K562 (cell line): ENCODE data around the gene KHSRP. TPM values are rescaled to one million over a fixed set of nuclear protein-coding genes. Genes with fewer than 3 reads are reported as not detected.

Experiments
- ATAC-seq: fragments of 200-7000 bp; cut with Tn5 transposase; 3 replicates; pipeline ENCODE4 v1.9.1; 2020; ENCODE audit warnings: moderate library complexity
- BruUV-seq: library from RNA; stranded (reverse); fragments of 400-500 nt; replicated peaks from 2 replicates; lab custom pipeline; 2021; lab: Mats Ljungman, UMichigan
- CTCF ChIA-PET: fragments of 300-600 bp; formaldehyde crosslinking; extraction: SDS; loops from one replicate; lab custom pipeline; 2021; ENCODE audit warnings: low intra/inter-chr PET ratio; lab: Yijun Ruan, JAX
- POLR2A ChIA-PET: fragments of 300-600, 350-650 bp; sonication (Branson Sonifier 250); formaldehyde crosslinking; extraction: SDS; loops from one replicate; lab custom pipeline; 2021; ENCODE audit warnings: antibody characterized with exemption, inconsistent platforms; lab: Yijun Ruan, JAX
- DNase-seq, 4 experiments: peaks; one replicate each; pipeline versions ENCODE4 v3.0.0 to v3.0.0-alpha.2; 2011 to 2018; ENCODE audit warnings: low spot score in 3 of 4, mixed read lengths in 3 of 4; ENCODE audit errors: extremely low read depth in 1 of 4
- FAIRE-seq: peaks from 2 replicates; lab custom pipeline; 2011; peaks lifted over from hg19 to GRCh38; lab: Jason Lieb, UNC
- H2AFZ ChIP-seq: 2 replicates; pipeline ENCODE4 v1.6.0; 2011; ENCODE audit warnings: low read depth, low read length, control low read depth, inconsistent platforms
- H3K27ac ChIP-seq: fragments of 200-600 bp; 3 replicates; pipeline ENCODE4 v1.8.0; 2011; ENCODE audit warnings: low read depth, mild to moderate bottlenecking, control low read depth, inconsistent platforms, low read length, moderate library complexity, mixed read lengths; ENCODE audit errors: extremely low read depth
- H3K27me3 ChIP-seq, 2 experiments: fragments of 300-600 bp in 1 of 2; 2 replicates in 1 of 2; 3 replicates in 1 of 2; pipeline versions ENCODE4 v1.6.0 to v1.8.0; 2011; ENCODE audit warnings: inconsistent platforms in 2 of 2, low read length in 2 of 2, mild to moderate bottlenecking in 1 of 2, mixed read lengths in 1 of 2, moderate library complexity in 1 of 2; ENCODE audit not compliant: control insufficient read depth in 2 of 2, insufficient read depth in 2 of 2
- H3K36me3 ChIP-seq: fragments of 300-600 bp; 3 replicates; pipeline ENCODE4 v1.8.0; 2011; ENCODE audit warnings: mild to moderate bottlenecking, low read length, inconsistent platforms; ENCODE audit not compliant: control insufficient read depth, insufficient read depth
- H3K4me1 ChIP-seq, 2 experiments: fragments of 200-600 bp in 1 of 2; replicated peaks in 1 of 2; 2 replicates in 1 of 2; 3 replicates in 1 of 2; pipeline versions ENCODE4 v1.5.1 to v1.8.0; 2011; ENCODE audit warnings: inconsistent platforms in 2 of 2, low read length in 2 of 2, mild to moderate bottlenecking in 1 of 2, mixed read lengths in 1 of 2, moderate library complexity in 1 of 2; ENCODE audit not compliant: control insufficient read depth in 2 of 2, insufficient read depth in 2 of 2
- H3K4me2 ChIP-seq: 2 replicates; pipeline ENCODE4 v1.6.1; 2011; ENCODE audit warnings: low read length, control low read depth, inconsistent platforms, mixed read lengths; ENCODE audit not compliant: insufficient read depth
- H3K4me3 ChIP-seq: fragments of 200-600 bp; sonication (generic), shearing (Covaris generic); 2 replicates; pipeline ENCODE4 v1.5.1; 2016; ENCODE audit warnings: control low read depth, inconsistent platforms
- H3K79me2 ChIP-seq: fragments of 200-600 bp; 3 replicates; pipeline ENCODE4 v1.8.0; 2011; ENCODE audit warnings: low read length, inconsistent platforms; ENCODE audit not compliant: control insufficient read depth, insufficient read depth
- H3K9ac ChIP-seq, 2 experiments: 2 replicates each; pipeline versions ENCODE4 v1.6.0 to v1.6.1; 2011; ENCODE audit warnings: low read depth in 2 of 2, low read length in 2 of 2, control low read depth in 1 of 2, inconsistent platforms in 1 of 2, mild to moderate bottlenecking in 1 of 2, mixed read lengths in 1 of 2; ENCODE audit not compliant: insufficient read depth in 1 of 2
- H3K9me1 ChIP-seq: one replicate; pipeline ENCODE4 v1.6.0; 2011; ENCODE audit warnings: inconsistent platforms, mild to moderate bottlenecking, low read length, moderate library complexity; ENCODE audit not compliant: control insufficient read depth, insufficient read depth
- H3K9me3 ChIP-seq: replicated peaks from 2 replicates; pipeline ENCODE4 v1.5.1; 2011; ENCODE audit warnings: low read depth, low read length, inconsistent platforms; ENCODE audit not compliant: control insufficient read depth, insufficient read depth
- H4K20me1 ChIP-seq: replicated peaks from 2 replicates; pipeline ENCODE4 v1.6.1; 2011; ENCODE audit warnings: low read length, inconsistent platforms, mixed read lengths; ENCODE audit not compliant: control insufficient read depth, insufficient read depth
- BHLHE40 ChIP-seq: IDR thresholded peaks from 2 replicates; pipeline ENCODE4 v1.6.1; 2011; ENCODE audit warnings: low read length, improper control_type of control experiment
- ESRRB ChIP-seq: fragments of 250-450 bp; sonication (Bioruptor Pico); IDR thresholded peaks from 2 replicates; pipeline ENCODE4 v1.5.0; 2020; ENCODE audit warnings: mild to moderate bottlenecking, moderate library complexity, borderline replicate concordance
- POU5F1 ChIP-seq: fragments of 150-350 bp; IDR thresholded peaks from 2 replicates; pipeline ENCODE4 v1.6.1; 2014; ENCODE audit warnings: borderline replicate concordance, low read length, low read depth, mild to moderate bottlenecking; ENCODE audit not compliant: partially characterized antibody
- RBM25 ChIP-seq: fragments of 200-400 bp; formaldehyde crosslinking; IDR thresholded peaks from 2 replicates; pipeline ENCODE4 v1.6.1; 2018; ENCODE audit warnings: low read length, low read depth, moderate library complexity; ENCODE audit not compliant: severe bottlenecking
- ZBED1 ChIP-seq: IDR thresholded peaks from 2 replicates; pipeline ENCODE4 v1.6.1; 2014
- ZFP36 ChIP-seq: fragments of 150-350 bp; IDR thresholded peaks from 2 replicates; pipeline ENCODE4 v1.6.1; 2018; ENCODE audit warnings: low read length, low read depth; ENCODE audit not compliant: partially characterized antibody
- WGBS: fragments of 100-300 bp; shearing (Covaris generic); methylation state at CpG from one replicate; pipeline ENCODE4 v1.1.6; 2016; ENCODE audit warnings: low coverage, mixed read lengths; ENCODE audit not compliant: insufficient coverage; ENCODE audit errors: missing lambda C conversion rate; 5-methylcytosine and 5-hydroxymethylcytosine counted together
- in situ Hi-C: fragments of 300-500 bp; cut with MboI; formaldehyde crosslinking; loops from 4 replicates; pipeline ENCODE4 v1.15.0; 2018; ENCODE audit warnings: inconsistent platforms, mixed read lengths
- intact Hi-C: fragments of 100-400 bp; cut with micrococcal nuclease; formaldehyde crosslinking; loops from 2 replicates; pipeline ENCODE4 v1.14.2; 2022
- polyA plus RNA-seq, 8 experiments: library from polyadenylated mRNA; depleted of rRNA in 4 of 8; stranded (reverse) in 5 of 8; unstranded in 3 of 8; fragments of >200 nt; fragmentation: Nextera tagmentation in 2 of 8; fragmentation: Illumina TruSeq in 1 of 8; extraction: Ambion mirVana in 2 of 8; extraction: Trizol in 1 of 8; gene quantifications; 2 replicates each; pipeline versions ENCODE4 v1.2.1 to v1.2.3, GENCODE V29; 2011 to 2014; ENCODE audit warnings: inconsistent platforms in 1 of 8, missing spikeins in 1 of 8
- total RNA-seq, 7 experiments: library from RNA; depleted of rRNA in 6 of 7; stranded (reverse); fragments of >200 nt in 6 of 7; fragmentation: Illumina TruSeq in 2 of 7; extraction: Trizol in 2 of 7; gene quantifications; 2 replicates each; pipeline versions ENCODE4 v1.2.1 to v1.2.3, GENCODE V29; 2011 to 2021; ENCODE audit warnings: low replicate concordance in 1 of 7
- TF ChIP-seq, protein P1 (sequence below): sonication (generic); formaldehyde crosslinking; IDR thresholded peaks from 2 replicates; pipeline ENCODE4 v1.8.0; 2022; ENCODE audit warnings: mild to moderate bottlenecking, missing genetic modification reagents
- TF ChIP-seq, protein P2 (sequence below): fragments of 250-450 bp; sonication (Bioruptor Pico); IDR thresholded peaks from 2 replicates; pipeline ENCODE4 v1.9.0; 2021; ENCODE audit warnings: mild to moderate bottlenecking
- TF ChIP-seq, protein P3 (sequence below): fragments of 250-450 bp; sonication (Bioruptor Pico); IDR thresholded peaks from 2 replicates; pipeline ENCODE4 v1.6.1; 2021; ENCODE audit warnings: mild to moderate bottlenecking

Gene KHSRP
- total and polyA plus RNA-seq, 9 of the 15 experiments (the other 6 are each of a cell fraction or from before 2014, with no cell fraction given): 4.2 to 564 (median 139) TPM

DNA sequence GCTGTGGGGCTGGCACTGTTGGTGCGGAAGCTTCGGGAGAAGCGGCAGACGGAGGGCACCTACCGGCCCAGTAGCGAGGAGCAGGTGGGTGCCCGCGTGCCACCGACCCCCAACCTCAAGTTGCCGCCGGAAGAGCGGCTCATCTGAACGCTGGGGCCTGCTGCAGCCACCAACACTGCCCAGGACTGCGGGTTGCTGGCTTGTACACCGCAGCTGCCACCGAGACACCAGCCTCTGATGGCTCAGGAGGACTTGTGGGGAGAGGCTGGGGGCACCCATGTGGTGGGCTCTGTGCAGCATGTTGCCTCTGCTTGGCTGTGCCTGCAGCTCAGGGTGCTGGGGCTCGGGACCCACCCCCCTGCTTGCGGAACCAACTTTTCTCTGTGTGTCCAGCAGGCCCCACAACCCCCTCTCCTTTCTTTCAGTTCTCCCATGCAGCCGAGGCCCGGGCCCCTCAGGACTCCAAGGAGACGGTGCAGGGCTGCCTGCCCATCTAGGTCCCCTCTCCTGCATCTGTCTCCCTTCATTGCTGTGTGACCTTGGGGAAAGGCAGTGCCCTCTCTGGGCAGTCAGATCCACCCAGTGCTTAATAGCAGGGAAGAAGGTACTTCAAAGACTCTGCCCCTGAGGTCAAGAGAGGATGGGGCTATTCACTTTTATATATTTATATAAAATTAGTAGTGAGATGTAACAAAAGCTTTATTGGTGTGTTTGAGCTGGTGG is 42.1 kb upstream of the KHSRP start:
- ChIA-PET POLR2A (interaction anchor here (0.9 to 1.3 kb wide), 3 partner anchors 10 to 32 kb away, joined by 3 to 4 read pairs (median 3); no protein-coding TSS in a partner anchor), CTCF (interaction anchor here (0.7 kb wide), 1 partner anchor 249 kb away, joined by 3 read pairs; no protein-coding TSS in a partner anchor)
- H3K36me3 ChIP-seq: no peaks in the 10 kb centered on the region
- H3K9me1 ChIP-seq: no peaks in the 10 kb centered on the region
- in situ Hi-C loops: no loop called here
- no peak overlapping the region for H3K4me2 ChIP-seq
- TF ChIP-seq ZBED1 (no peak), ZFP36 (peak; percentile 75), ESRRB (CRISPR knock-in tag) (no peak), BHLHE40 (no peak), RBM25 (peak; percentile 51), POU5F1 (no peak)
- TF ChIP-seq, protein P1, sequence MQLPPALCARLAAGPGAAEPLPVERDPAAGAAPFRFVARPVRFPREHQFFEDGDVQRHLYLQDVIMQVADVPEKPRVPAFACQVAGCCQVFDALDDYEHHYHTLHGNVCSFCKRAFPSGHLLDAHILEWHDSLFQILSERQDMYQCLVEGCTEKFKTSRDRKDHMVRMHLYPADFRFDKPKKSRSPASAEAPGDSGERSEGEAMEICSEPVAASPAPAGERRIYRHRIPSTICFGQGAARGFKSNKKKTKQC (CRISPR knock-in tag): no peak
- TF ChIP-seq, protein P2, sequence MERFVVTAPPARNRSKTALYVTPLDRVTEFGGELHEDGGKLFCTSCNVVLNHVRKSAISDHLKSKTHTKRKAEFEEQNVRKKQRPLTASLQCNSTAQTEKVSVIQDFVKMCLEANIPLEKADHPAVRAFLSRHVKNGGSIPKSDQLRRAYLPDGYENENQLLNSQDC: no peak
- TF ChIP-seq, protein P3, sequence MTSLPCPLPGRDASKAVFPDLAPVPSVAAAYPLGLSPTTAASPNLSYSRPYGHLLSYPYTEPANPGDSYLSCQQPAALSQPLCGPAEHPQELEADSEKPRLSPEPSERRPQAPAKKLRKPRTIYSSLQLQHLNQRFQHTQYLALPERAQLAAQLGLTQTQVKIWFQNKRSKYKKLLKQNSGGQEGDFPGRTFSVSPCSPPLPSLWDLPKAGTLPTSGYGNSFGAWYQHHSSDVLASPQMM (CRISPR knock-in tag): no peak
- H3K79me2 ChIP-seq: no peaks in the 10 kb centered on the region
- no peak overlapping the region for H3K9ac ChIP-seq
- peaks cover 3 to 28% of the 10 kb centered on the region in 2 experiments; a peak in 3 of 5 replicates for H3K4me1 ChIP-seq
- no peaks in the 10 kb centered on the region for H4K20me1 ChIP-seq
- DNase-seq: peak in 1 of 4 experiments; percentile 3
- FAIRE-seq: no peak
- intact Hi-C loops: no loop called here
- WGBS: 16% methylated on average over 18 of the region's 21 CpGs
- no peak overlapping the region for H3K4me3 ChIP-seq
- no peak for ATAC-seq
- BruUV-seq: no TSS peak
- H2AFZ ChIP-seq: no peak overlapping the region
- peaks cover 8 to 21% of the 10 kb centered on the region in 2 experiments for H3K27me3 ChIP-seq
- H3K27ac ChIP-seq: no peak overlapping the region
- no peaks in the 10 kb centered on the region for H3K9me3 ChIP-seq
